Coronary artery (tissue), 2 donors: ENCODE results near the gene SP6.

Source experiments
- DNase-seq: peaks from one replicate; pipeline ENCODE4 v3.0.0-alpha.2; 2017; ENCODE audit warnings: low spot score
- H3K27ac ChIP-seq, 2 donors: fragments of 200-600 bp; sonication (generic); one replicate each; pipeline ENCODE4 v1.5.1; 2016 to 2019
- H3K4me3 ChIP-seq: fragments of 200-600 bp; sonication (generic); 2 replicates; pipeline ENCODE4 v1.5.1; 2016; ENCODE audit warnings: mild to moderate bottlenecking, moderate library complexity
- CTCF ChIP-seq: fragments of 200-600 bp; sonication (generic); IDR thresholded peaks from one replicate; pipeline ENCODE4 v1.5.1; 2019; ENCODE audit warnings: antibody characterized with exemption

SP6 gene

GRCh38 chr17:47884427-47884740 is 33.4 kb upstream of the SP6 start:
- no peak overlapping the region for H3K27ac ChIP-seq
- H3K4me3 ChIP-seq = no peak overlapping the region
- DNase-seq = no peak
- TF ChIP-seq CTCF = no peak

GRCh38 chr17:47883589-47884426 is 32.8 kb upstream of the SP6 start:
- H3K4me3 ChIP-seq = no peak overlapping the region
- TF ChIP-seq CTCF = no peak
- DNase-seq = no peak
- no peak overlapping the region for H3K27ac ChIP-seq

- no peak for TF ChIP-seq CTCF
- Histone ChIP-seq H3K4me3 (peak overlapping the region; percentile 42), H3K27ac (peak overlapping the region in 1 of 2 donors; percentile 35)
- DNase-seq = no peak
Measured at GRCh38 chr17:47882695-47883588, 32.0 kb upstream of the SP6 start.

- Histone ChIP-seq H3K4me3 (peak overlapping the region; percentile 42), H3K27ac (peak overlapping the region in 1 of 2 donors; percentile 35)
- TF ChIP-seq CTCF = no peak
- no peak for DNase-seq
Measured at GRCh38 chr17:47882247-47882646, 31.3 kb upstream of the SP6 start.

- no peak for TF ChIP-seq CTCF
- no peak for DNase-seq
- Histone ChIP-seq H3K27ac (no peak overlapping the region), H3K4me3 (no peak overlapping the region)
Measured at GRCh38 chr17:47879776-47880454, 29.0 kb upstream of the SP6 start.

GRCh38 chr17:47879028-47879585 is 28.1 kb upstream of the SP6 start:
- DNase-seq = no peak
- Histone ChIP-seq H3K4me3 (no peak overlapping the region), H3K27ac (no peak overlapping the region)
- no peak for TF ChIP-seq CTCF
